Activated CD4-positive, alpha-beta T cell treated with anti-CD3 and anti-CD28 coated beads, Interleukin-2, amount 50 U/mL, for 48 hours (primary cell): ENCODE data around the gene RAPGEF4.
"Not testable (repeated sequence)": the region's sequence is repeated elsewhere in the genome, so short reads cannot be mapped to it uniquely, and the experiment has no call there.

ENCODE experiments used
- DNase-seq, 2 experiments: peaks; one replicate each; pipeline ENCODE4 v3.0.0-alpha.2; 2020

RAPGEF4 gene

GRCh38 chr2:173079141-173079540 lies 343.5 kb downstream of the RAPGEF4 start:
- DNase-seq: no peak

- no peak for DNase-seq
These were observed 344.6 kb downstream of the RAPGEF4 start for GRCh38 chr2:173079973-173080860.

GRCh38 chr2:173086518-173087213 lies 351.0 kb downstream of the RAPGEF4 start:
- no peak for DNase-seq

GRCh38 chr2:173087214-173087581 lies 351.6 kb downstream of the RAPGEF4 start:
- no peak for DNase-seq

GRCh38 chr2:173087793-173088496 lies 352.3 kb downstream of the RAPGEF4 start:
- DNase-seq: no peak

GRCh38 chr2:173090276-173090877 lies 354.7 kb downstream of the RAPGEF4 start:
- DNase-seq: no peak

- DNase-seq: no peak
These were observed 355.5 kb downstream of the RAPGEF4 start for GRCh38 chr2:173090973-173091660.

GRCh38 chr2:173091910-173092309 lies 356.3 kb downstream of the RAPGEF4 start:
- no peak for DNase-seq

GRCh38 chr2:173092844-173093402 lies 357.3 kb downstream of the RAPGEF4 start:
- DNase-seq: no peak

GRCh38 chr2:173093617-173094016 lies 358.0 kb downstream of the RAPGEF4 start:
- DNase-seq: not testable (repeated sequence)

GRCh38 chr2:173094731-173095130 lies 359.1 kb downstream of the RAPGEF4 start:
- DNase-seq: no peak

GRCh38 chr2:173095356-173095755 lies 359.7 kb downstream of the RAPGEF4 start:
- no peak for DNase-seq

- no peak for DNase-seq
These were observed 363.6 kb downstream of the RAPGEF4 start for GRCh38 chr2:173099271-173099670.

- DNase-seq: no peak
These were observed 364.2 kb downstream of the RAPGEF4 start for GRCh38 chr2:173099804-173100203.

- DNase-seq: no peak
These were observed 366.0 kb downstream of the RAPGEF4 start for GRCh38 chr2:173101687-173102086.
